ENCODE results near the gene CT47B1. TPM values are rescaled to one million over a fixed set of nuclear protein-coding genes. Genes with fewer than 3 reads are reported as not detected.
"Not testable (repeated sequence)": the region's sequence is repeated elsewhere in the genome, so short reads cannot be mapped to it uniquely, and the experiment has no call there.

The CT47B1 gene
- total RNA-seq = not detected in 2 replicates

- not testable (repeated sequence) for DNase-seq (ENCODE audit: extremely low read depth, low read depth, low spot score)
Measured at GRCh38 chrX:120875766-120876165, at the start of gene CT47B1. Gene CT47B1 (minus strand): TSS chrX:120875866. CDS start chrX:120875670, 196 bp downstream.

DNA sequence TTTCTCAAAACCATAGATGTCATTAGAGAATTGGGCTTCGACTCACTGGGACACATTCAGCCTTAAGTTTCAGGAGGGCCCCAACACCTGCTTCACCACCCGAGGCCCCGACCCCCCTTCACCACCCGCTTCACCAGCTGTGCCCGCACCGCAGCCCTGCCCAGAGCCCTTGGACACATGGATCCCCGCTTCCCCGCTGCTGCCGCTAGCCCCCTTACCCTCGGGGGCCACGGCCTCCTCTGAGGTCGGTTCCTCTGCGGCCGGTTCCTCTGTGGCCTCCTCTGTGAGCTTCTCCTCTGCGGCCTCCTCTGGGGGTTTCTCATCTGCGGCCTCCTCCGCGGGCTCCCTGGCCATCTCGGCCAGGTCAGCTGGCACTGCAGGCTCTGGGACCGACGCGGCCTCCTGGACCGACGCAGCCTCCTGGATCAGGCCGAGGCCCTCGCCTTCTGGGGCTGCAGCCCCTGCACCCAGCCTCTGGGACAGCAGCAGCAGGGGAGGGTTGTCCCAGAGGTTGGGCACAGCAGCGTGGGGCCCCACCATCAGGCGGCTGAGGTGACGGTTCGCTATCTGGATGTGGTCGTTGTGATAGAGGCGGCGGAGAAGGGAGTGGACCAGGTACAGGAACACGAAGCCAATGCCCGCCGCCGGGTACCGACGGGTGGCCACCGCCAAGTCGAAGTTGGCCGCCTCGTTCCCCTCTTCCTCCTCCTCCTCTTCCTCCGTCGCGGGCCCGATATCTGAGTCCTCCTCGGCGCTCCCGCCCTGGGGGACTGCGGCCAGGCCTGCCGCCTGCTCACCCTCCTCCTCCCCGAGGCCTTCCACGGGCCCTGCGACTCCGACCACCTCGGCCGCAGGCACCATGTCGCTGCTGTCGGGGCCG lies 748 bp downstream of the CT47B1 start:
- DNase-seq (ENCODE audit: extremely low read depth, low read depth, low spot score) = no peak

- no peak for DNase-seq (ENCODE audit: extremely low read depth, low read depth, low spot score)
Measured at GRCh38 chrX:120857240-120857639, 18.4 kb downstream of the CT47B1 start.

- no peak for DNase-seq (ENCODE audit: extremely low read depth, low read depth, low spot score)
Measured at GRCh38 chrX:120840827-120841226, 34.8 kb downstream of the CT47B1 start.

- DNase-seq (ENCODE audit: extremely low read depth, low read depth, low spot score) = peak; percentile 25
Measured at GRCh38 chrX:120839491-120839890, 36.2 kb downstream of the CT47B1 start.

DNA sequence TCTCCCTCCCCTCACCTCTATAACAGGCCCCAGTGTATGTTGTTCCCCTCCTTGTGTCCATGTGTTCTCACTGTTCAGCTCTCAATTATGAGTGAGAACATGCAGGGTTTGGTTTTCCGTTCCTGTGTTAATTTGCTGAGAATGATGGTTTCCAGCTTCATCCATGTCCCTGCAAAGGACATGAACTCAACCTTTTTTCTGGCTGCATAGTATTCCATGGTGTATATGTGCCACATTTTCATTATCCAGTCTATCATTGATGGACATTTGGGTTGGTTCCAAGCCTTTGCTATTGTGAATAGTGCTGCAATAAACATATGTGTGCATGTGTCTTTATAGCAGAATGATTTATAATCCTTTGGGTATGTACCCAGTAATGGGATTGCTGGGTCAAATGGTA lies 48.5 kb downstream of the CT47B1 start:
- not testable (repeated sequence) for DNase-seq (ENCODE audit: extremely low read depth, low read depth, low spot score)

DNA sequence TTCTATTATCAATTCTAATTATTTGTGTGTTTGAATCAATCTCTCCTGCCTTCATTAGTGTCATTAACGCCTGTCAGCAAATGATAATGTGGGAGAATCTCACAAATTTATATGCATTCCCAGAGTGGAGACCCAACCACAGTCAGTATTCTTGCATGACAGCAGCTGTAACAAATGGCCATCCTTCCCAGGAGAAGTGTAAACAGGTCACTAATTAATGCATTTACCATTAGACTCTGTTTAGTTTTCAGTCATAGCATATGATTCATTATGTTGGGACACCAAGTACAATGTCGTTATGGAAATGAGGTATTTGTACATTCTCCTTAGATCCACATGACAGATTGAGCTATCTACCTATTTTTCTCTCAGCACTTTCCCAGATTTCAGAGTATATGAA lies 50.5 kb downstream of the CT47B1 start:
- no peak for DNase-seq (ENCODE audit: extremely low read depth, low read depth, low spot score)

- no peak for DNase-seq (ENCODE audit: extremely low read depth, low read depth, low spot score)
Measured at GRCh38 chrX:120824021-120824420, 51.6 kb downstream of the CT47B1 start.

DNA sequence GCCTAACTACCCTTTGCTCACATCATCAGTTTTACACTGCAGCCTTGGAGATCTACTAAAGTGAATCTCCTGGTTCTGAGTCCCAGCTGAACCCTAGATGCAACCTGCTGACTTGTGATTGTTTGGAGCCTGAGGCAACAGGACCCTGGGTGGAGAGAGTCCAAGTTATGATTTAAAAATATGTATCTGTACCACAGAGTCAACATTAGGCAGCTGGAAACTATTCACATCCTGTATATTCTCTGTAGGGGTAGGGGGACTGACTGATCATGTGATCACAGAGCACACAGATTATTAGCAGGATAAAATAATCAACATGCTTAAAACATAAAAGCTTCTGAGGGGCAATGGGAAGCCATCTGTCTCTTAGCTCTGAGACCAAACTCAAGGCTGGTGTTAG lies 52.1 kb downstream of the CT47B1 start:
- no peak for DNase-seq (ENCODE audit: extremely low read depth, low read depth, low spot score)

Other genes with a start within 250 kb of the CT47B1 start
- 42.0 and 60.4 TPM in 2 replicates for gene C1GALT1C1, start 245.8 kb downstream of the CT47B1 start, total RNA-seq
- gene CT47A11, start 61.3 kb upstream of the CT47B1 start, total RNA-seq = not detected in 2 replicates
- gene CT47A10, start 66.2 kb upstream of the CT47B1 start, total RNA-seq = not detected in 2 replicates
- gene CT47A9, start 71.0 kb upstream of the CT47B1 start, total RNA-seq = not detected in 2 replicates
- not detected in 2 replicates for gene CT47A8, start 75.9 kb upstream of the CT47B1 start, total RNA-seq
- gene CT47A7, start 80.7 kb upstream of the CT47B1 start, total RNA-seq = not detected in 2 replicates
- not detected in 2 replicates for gene CT47A6, start 85.6 kb upstream of the CT47B1 start, total RNA-seq
- not detected in 2 replicates for gene CT47A5, start 90.5 kb upstream of the CT47B1 start, total RNA-seq
- not detected in 2 replicates for gene CT47A4, start 95.3 kb upstream of the CT47B1 start, total RNA-seq
- gene CT47A3, start 100.2 kb upstream of the CT47B1 start, total RNA-seq = not detected in 2 replicates
- not detected in 2 replicates for gene CT47A2, start 105.1 kb upstream of the CT47B1 start, total RNA-seq
- gene CT47A1, start 109.9 kb upstream of the CT47B1 start, total RNA-seq = not detected in 2 replicates
- 1.6 and 1.7 TPM in 2 replicates for gene GLUD2, start 171.7 kb upstream of the CT47B1 start, total RNA-seq

Data from glomerular endothelial cell (primary cell).